Esophagus muscularis mucosa (tissue), 4 donors: Measurements from ENCODE around the gene SCYGR2. TPM values are rescaled to one million over a fixed set of nuclear protein-coding genes. Genes with fewer than 3 reads are reported as not detected.

Experiments
- DNase-seq: peaks from one replicate; pipeline ENCODE4 v3.0.0-alpha.2; 2017; ENCODE audit errors: extremely low spot score
- H3K27ac ChIP-seq, 4 donors: fragments of 200-600 bp; sonication (generic); replicated peaks in 1 of 4; 1 replicate in 3 of 4; 2 replicates in 1 of 4; pipeline ENCODE4 v1.5.1; 2016 to 2019; ENCODE audit warnings: mild to moderate bottlenecking in 1 of 4
- H3K27me3 ChIP-seq, 4 donors: fragments of 200-600 bp; sonication (generic); one replicate each; pipeline versions ENCODE4 v1.5.1 to v1.6.0; 2016 to 2019
- H3K36me3 ChIP-seq, 4 donors: fragments of 200-600 bp; sonication (generic); one replicate each; pipeline ENCODE4 v1.5.1; 2016 to 2019
- H3K4me1 ChIP-seq, 4 donors: fragments of 200-600 bp; sonication (generic); one replicate each; pipeline ENCODE4 v1.5.1; 2016 to 2019
- H3K4me3 ChIP-seq, 4 donors: fragments of 200-600 bp; sonication (generic); 1 replicate in 2 of 4; 2 replicates in 2 of 4; pipeline ENCODE4 v1.5.1; 2016 to 2019; ENCODE audit warnings: mild to moderate bottlenecking in 4 of 4, moderate library complexity in 1 of 4
- H3K9me3 ChIP-seq, 4 donors: fragments of 200-600 bp; sonication (generic); 1 replicate in 3 of 4; 2 replicates in 1 of 4; pipeline ENCODE4 v1.5.1; 2016 to 2019
- EP300 ChIP-seq: sonication (generic); formaldehyde crosslinking; IDR thresholded peaks from one replicate; pipeline ENCODE4 v1.6.1; 2017; ENCODE audit warnings: antibody characterized with exemption
- POLR2A ChIP-seq: fragments of 450-650 bp; IDR thresholded peaks from one replicate; pipeline ENCODE4 v1.6.1; 2017; ENCODE audit warnings: antibody characterized with exemption, moderate library complexity, mild to moderate bottlenecking, low read depth
- POLR2AphosphoS5 ChIP-seq, 2 donors: sonication (generic); formaldehyde crosslinking; IDR thresholded peaks; one replicate each; pipeline ENCODE4 v1.6.1; 2017; ENCODE audit warnings: antibody characterized with exemption in 2 of 2
- WGBS: methylation state at CpG from one replicate; pipeline ENCODE4 v1.1.5; 2018; 5-methylcytosine and 5-hydroxymethylcytosine counted together
- intact Hi-C: fragments of 100-400 bp; cut with DNase I; formaldehyde crosslinking; loops from one replicate; pipeline ENCODE4 v1.15.1; 2023
- total RNA-seq, 4 donors: library from RNA; depleted of rRNA; stranded (reverse); fragments of >200 nt; gene quantifications; one replicate each; pipeline versions ENCODE4 v1.1.0 to v1.2.1, GENCODE V29; 2016
- TF ChIP-seq, protein P1 (sequence below), 3 experiments: fragments of 200-600 bp in 2 of 3; fragments of 450-650 bp in 1 of 3; sonication (generic) in 2 of 3; IDR thresholded peaks; one replicate each; pipeline ENCODE4 v1.5.1; 2017 to 2019; ENCODE audit warnings: antibody characterized with exemption in 3 of 3, mild to moderate bottlenecking in 2 of 3, moderate library complexity in 1 of 3

Gene SCYGR2
- total RNA-seq, 4 donors from 2014 or later, result not detected

DNA sequence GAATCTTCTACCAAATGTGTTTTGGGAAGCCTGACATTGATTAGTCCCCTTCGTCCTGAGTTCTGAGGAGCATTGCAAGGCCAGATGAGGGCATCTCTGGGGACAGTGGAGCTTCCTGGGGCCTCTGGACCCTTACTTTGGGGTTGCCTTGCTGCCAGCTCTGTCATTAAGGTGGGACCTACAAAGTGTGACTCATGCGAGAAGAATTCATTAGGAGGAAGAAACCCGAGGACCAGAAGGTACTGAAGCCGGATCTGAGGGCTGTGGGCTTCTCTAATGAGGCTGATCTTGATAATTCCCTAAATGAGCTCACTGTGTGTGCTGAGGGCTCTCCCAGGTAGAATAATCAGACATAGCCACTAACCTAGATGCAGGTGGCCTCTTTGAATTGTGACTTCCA, 695 bp upstream of the SCYGR2 start:
- TF ChIP-seq EP300 (no peak), POLR2A (no peak), POLR2AphosphoS5 (IDR thresholded peaks at IDR 0.05) (no peak)
- TF ChIP-seq, protein P1, sequence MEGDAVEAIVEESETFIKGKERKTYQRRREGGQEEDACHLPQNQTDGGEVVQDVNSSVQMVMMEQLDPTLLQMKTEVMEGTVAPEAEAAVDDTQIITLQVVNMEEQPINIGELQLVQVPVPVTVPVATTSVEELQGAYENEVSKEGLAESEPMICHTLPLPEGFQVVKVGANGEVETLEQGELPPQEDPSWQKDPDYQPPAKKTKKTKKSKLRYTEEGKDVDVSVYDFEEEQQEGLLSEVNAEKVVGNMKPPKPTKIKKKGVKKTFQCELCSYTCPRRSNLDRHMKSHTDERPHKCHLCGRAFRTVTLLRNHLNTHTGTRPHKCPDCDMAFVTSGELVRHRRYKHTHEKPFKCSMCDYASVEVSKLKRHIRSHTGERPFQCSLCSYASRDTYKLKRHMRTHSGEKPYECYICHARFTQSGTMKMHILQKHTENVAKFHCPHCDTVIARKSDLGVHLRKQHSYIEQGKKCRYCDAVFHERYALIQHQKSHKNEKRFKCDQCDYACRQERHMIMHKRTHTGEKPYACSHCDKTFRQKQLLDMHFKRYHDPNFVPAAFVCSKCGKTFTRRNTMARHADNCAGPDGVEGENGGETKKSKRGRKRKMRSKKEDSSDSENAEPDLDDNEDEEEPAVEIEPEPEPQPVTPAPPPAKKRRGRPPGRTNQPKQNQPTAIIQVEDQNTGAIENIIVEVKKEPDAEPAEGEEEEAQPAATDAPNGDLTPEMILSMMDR (IDR thresholded peaks at IDR 0.05), result no peak
- no peaks in the 10 kb centered on the region for H3K9me3 ChIP-seq
- peaks cover 0 to 19% (median 0%) of the 10 kb centered on the region in 4 donors for H3K27me3 ChIP-seq
- peak; percentile 79 for DNase-seq
- no peak overlapping the region for H3K4me3 ChIP-seq
- 75% methylated on average over 4 of the region's 4 CpGs for WGBS
- no peaks in the 10 kb centered on the region for H3K4me1 ChIP-seq
- H3K27ac ChIP-seq, result no peak overlapping the region
- no peaks in the 10 kb centered on the region for H3K36me3 ChIP-seq
- intact Hi-C loops, result no loop called here

GRCh38 chr2:227602358-227602757, 3.7 kb downstream of the SCYGR2 start:
- no peaks in the 10 kb centered on the region for H3K4me1 ChIP-seq
- WGBS, result 74% methylated on average over 3 of the region's 3 CpGs
- no peaks in the 10 kb centered on the region for H3K9me3 ChIP-seq
- H3K4me3 ChIP-seq, result no peak overlapping the region
- intact Hi-C loops, result no loop called here
- TF ChIP-seq, protein P1 (IDR thresholded peaks at IDR 0.05), result no peak
- TF ChIP-seq POLR2A (no peak), POLR2AphosphoS5 (IDR thresholded peaks at IDR 0.05) (no peak), EP300 (no peak)
- DNase-seq, result no peak
- H3K27me3 ChIP-seq, result peaks cover 0 to 8% (median 0%) of the 10 kb centered on the region in 4 donors
- H3K27ac ChIP-seq, result no peak overlapping the region
- H3K36me3 ChIP-seq, result no peaks in the 10 kb centered on the region

DNA sequence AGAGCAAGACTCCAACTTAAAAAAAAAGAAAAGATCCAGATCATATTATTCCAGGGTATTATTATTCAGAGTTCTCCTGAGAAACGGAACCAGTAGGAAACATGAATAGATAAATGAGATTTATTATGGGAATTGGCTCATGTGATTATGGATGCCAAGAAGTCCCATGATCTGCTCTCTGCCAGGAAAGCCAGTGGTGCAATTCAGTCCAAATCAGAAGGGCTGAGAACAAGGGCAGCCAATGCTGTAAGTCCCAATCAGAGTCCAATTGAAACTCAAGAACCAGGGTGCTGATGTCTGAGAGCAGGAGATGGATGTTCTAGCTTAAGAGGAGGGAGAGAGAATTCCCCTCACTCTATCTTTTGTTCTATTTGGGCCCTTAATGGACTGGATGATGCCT, 7.8 kb downstream of the SCYGR2 start:
- peak; percentile 88 for DNase-seq
- no peak overlapping the region for H3K27ac ChIP-seq
- H3K36me3 ChIP-seq, result no peaks in the 10 kb centered on the region
- no peak overlapping the region for H3K4me3 ChIP-seq
- intact Hi-C loops, result no loop called here
- WGBS, result 79% methylated on average over 1 of the region's 1 CpG
- no peak for TF ChIP-seq EP300
- TF ChIP-seq, protein P1 (IDR thresholded peaks at IDR 0.05), result no peak
- TF ChIP-seq POLR2A, result no peak
- TF ChIP-seq POLR2AphosphoS5 (IDR thresholded peaks at IDR 0.05), result no peak
- no peaks in the 10 kb centered on the region for H3K27me3 ChIP-seq
- no peaks in the 10 kb centered on the region for H3K9me3 ChIP-seq
- no peaks in the 10 kb centered on the region for H3K4me1 ChIP-seq

- intact Hi-C loops, result no loop called here
- no peaks in the 10 kb centered on the region for H3K4me1 ChIP-seq
- WGBS, result 58% methylated on average over 2 of the region's 3 CpGs
- no peaks in the 10 kb centered on the region for H3K27me3 ChIP-seq
- no peaks in the 10 kb centered on the region for H3K9me3 ChIP-seq
- TF ChIP-seq POLR2AphosphoS5 (IDR thresholded peaks at IDR 0.05), result no peak
- no peak for TF ChIP-seq EP300
- TF ChIP-seq, protein P1 (IDR thresholded peaks at IDR 0.05), result no peak
- no peak for TF ChIP-seq POLR2A
- no peaks in the 10 kb centered on the region for H3K36me3 ChIP-seq
- no peak overlapping the region for H3K27ac ChIP-seq
- peak; percentile 45 for DNase-seq
- H3K4me3 ChIP-seq, result no peak overlapping the region
Measured at GRCh38 chr2:227607941-227608340, 9.2 kb downstream of the SCYGR2 start.
